ENCODE data around the gene PRSS57.
A peak's percentile ranks its signal among the peaks of the same experiment; 100 is the strongest.
"Not testable (repeated sequence)": the region's sequence is repeated elsewhere in the genome, so short reads cannot be mapped to it uniquely, and the experiment has no call there.

Gene PRSS57

DNA sequence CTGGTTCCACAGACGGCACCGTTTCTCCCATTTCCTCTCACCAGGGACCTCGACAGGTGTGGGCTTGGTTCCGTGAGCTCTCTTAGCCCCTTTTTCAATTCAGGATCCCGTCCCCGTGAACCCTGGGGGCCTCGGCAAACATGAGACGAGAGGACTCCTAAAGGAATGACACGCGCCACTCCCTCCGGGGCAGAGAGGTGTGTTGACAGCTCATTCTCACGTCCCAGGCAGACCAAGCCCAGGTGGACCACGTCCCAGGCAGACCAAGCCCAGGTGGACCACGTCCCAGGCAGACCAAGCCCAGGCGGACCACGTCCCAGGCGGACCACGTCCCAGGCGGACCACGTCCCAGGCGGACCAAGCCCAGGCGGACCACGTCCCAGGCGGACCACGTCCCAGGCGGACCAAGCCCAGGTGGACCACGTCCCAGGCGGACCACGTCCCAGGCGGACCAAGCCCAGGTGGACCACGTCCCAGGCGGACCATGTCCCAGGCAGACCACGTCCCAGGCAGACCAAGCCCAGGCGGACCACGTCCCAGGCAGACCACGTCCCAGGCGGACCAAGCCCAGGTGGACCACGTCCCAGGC is 28.2 kb downstream of the PRSS57 start:
- DNase-seq: not testable (repeated sequence)

DNA sequence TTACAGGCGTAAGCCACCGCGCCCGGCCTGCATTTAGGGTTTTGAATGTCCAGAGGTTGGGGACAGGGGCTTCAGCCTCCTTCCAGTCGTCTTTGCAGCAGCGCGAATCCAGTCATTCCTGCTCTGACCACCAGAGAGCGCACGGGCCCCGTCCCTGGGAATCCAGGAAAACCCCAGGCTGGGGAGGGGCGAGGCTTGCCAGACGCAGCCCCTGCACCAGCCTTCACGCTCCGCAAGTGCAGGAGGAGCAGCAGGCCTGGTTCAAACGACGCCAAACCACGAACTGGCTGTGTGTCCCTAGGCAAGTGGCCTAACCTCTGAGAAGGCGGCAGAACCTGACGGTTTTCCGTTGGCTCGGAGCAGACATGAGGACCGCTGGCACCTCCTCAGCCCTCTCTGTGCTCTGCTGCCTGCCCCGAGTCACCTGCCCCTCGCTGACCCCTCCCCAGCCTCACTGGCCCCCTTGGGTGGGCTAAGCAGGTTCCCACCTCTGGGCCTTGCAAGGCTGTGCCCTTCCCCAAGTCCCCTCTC is 30.3 kb downstream of the PRSS57 start:
- peak; percentile 85 for DNase-seq

DNA sequence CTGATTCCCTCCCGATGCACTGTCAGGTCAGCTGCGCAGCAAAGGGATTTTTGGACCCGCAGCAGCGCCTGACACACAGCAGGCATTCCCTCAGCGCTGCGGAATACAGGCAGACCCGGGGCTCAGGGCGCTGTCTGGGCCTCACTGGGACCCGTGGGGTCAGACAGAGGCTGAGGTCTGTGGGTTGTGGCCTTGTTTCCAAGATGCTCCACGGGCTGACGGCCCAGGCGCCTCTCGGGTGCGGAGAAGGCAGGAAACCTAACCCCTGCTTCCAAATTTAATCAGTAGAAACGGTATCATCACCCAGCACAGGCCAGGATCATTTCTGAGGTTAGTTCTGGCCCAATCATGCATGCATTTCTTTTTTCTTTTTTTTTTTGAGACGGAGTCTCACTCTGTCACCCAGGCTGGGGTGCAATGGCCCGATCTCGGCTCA is 31.6 kb downstream of the PRSS57 start:
- DNase-seq: no peak

DNA sequence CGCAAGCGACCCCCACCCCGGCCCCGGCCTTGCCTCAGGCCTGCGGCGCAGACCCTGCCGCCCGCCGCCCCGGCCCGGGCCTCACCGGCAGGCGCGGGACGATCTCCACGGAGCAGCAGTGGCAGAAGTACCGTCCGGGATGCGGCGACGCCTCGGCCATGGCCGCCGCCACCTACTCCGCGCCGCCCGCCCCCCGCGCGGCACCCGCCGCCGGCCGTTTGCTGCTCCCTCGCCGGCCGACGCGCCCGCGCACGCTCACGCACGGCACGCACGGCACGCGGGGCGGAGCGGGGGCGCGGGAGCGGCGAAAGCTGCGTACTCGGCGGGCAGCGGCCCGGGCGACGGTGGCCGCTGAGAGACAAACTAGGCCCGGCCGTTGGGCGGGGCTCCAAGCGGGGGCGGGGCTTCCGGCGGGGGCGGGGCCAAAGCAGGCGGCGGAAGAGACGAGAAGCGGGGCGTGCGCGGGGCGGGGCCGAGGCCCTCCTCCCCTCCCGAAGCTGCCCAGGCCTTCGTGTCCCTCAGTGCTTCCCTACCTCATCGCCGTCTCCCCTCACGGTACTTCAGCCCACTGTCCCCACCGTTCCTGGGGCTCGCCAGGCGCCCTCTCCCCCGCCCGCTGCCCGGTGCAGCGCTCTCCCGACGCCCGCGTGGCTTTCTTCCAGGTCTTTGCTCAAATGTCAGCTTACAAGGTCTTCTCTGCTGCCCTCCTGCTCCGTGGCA is 32.1 kb downstream of the PRSS57 start, which contains the start of gene RNF126:
RNF126 (minus strand) TSS at position 253 of the 720 bp plus-strand sequence; CDS start at position 160, 93 bp downstream.
- peak; percentile 95 for DNase-seq

DNA sequence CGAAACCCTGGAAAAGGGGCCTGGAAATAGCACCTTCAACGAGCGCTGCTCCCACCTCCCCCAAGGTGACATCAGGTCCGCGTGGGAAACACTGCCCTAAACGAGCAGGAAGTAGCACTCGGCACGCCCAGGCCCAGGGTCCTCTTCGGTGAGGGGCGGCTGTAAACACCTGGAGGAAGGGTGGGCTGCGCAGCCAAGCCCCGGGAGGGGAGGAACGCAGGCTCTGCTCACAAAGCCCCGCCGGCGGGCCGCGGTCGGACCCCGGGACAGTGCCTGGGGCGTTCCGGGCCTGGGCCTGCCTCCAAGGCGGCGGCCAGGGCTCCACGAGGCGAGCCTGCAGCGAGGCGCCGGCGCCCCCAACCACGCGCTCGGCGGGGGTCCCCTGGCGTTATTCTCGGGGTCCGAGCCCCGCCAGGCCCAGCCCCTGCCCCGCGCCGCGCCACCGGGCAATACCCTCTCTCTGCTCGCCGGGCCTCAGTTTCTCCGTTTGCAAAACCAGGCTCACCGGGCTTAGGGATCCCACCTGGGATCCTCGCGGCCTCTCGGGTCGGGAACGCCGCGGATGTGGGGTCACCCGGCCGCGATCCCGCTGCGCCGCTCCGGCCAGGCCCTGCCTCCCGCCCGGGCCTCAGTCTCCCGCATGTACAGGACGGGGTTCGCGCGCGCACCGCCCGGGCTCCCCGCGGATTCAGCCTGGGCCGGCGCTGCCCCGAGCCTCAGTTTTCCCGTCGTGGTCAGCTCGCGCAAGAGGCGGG is 32.9 kb downstream of the PRSS57 start:
- peak; percentile 68 for DNase-seq

DNA sequence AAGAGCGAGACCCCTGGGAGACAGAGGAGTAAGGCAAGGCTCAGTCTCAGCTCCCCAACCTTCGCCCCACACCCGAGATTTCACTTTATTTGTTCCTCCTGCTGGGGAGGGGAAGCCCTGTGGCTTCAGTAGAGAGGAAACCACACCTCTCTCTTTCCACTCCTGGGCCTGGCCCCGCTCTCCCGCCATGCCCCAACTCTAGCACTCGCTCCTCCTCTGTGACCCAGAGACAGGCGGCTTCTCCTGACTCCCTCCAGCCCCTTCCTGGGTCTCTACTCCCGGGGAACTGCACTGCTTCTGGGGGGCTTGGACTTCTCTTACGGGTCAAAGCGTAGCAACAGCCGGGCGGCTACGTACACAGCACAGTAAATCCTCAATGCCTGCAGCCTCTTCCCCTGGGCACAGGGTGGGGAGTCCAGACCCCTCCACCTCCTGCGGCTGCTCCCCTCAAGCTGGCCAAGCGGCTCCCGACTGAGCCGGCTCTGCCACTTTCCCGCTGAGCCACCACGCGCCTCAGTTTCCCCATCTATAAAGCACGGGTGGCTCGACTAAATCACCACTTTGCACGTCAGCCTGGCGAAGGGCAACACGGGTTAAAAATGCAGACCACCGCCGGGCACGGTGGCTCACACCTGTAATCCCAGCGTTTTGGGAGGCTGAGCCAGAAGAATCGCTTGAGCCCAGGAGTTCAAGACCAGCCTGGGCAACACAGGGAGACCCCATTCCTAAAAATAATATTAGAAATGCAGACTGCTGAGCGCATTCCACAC is 33.6 kb downstream of the PRSS57 start:
- peak; percentile 70 for DNase-seq

DNA sequence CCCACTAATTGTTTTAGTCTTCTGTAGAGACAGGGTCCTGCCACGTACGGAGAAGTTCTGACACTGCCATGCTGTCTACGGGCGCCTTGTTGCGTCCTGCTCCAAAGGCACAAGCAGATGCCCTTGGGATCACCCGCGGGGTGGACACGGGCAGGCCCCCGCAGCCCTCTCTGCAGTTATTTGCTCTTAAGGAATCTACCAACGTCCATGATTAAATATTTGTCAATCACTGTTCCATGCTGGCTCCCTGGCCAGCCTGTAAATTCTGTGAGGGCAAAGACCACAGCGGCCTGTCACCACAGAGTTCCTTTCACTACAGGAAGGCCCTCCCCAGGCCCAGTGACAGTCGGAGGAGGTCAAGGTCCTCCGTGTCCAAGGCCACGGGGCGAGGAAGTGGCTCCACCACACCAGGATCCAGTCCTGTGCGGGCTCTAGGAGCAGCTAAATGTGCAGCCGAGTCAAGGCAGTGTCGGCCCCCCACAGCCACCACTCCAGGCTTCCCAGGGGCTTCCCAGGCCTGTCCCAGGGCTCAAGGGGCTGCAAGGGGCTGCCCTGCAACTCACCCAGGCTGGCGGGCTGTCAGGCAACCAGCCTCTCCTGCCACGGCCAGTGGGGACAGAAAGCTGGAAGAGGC is 34.3 kb downstream of the PRSS57 start:
- no peak for DNase-seq

DNA sequence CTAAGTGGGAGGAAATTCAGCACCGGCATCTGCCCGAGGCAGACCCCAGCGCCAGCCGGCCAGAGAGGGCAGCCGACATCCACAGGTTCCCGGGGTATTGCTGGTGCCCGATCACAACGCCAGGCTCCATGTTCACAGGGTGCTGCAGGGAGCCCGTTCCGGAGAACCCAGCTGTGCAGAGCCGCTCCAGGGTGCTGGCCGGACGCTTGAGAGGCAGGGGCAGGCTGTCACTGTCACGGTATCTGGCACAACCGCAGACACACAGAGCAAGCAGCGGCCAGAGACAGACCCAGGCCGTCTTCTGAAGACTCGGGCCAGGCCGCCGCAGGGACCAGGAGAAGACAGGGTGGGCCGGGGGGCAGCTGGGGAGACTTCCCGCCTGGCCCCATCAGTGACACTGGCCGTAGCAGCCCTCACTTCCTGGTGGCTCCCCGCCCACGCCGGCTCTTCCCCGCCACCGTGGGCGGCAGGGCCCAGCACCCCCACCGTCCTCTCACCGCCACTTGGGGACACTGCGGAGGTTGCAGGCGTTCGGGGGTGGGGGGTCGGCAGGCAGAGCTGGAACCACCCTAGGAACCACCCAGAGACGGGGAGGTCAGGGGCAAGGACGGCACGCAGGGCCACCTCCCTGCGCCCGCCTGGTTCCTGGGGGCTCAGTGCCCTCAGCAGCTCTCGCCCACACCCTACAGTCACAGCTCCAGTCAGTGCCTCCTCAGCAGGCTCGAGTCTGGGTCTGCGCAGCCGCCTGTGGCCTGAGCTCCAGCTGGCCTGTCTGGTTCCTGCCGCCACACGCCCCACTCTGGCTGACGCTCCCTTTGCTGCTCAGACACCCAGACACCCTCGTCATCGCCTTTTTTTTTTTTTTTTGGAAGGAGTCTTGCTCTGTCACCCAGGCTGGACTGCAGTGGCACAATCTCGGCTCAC is 36.1 kb downstream of the PRSS57 start:
- peak; percentile 62 for DNase-seq

DNA sequence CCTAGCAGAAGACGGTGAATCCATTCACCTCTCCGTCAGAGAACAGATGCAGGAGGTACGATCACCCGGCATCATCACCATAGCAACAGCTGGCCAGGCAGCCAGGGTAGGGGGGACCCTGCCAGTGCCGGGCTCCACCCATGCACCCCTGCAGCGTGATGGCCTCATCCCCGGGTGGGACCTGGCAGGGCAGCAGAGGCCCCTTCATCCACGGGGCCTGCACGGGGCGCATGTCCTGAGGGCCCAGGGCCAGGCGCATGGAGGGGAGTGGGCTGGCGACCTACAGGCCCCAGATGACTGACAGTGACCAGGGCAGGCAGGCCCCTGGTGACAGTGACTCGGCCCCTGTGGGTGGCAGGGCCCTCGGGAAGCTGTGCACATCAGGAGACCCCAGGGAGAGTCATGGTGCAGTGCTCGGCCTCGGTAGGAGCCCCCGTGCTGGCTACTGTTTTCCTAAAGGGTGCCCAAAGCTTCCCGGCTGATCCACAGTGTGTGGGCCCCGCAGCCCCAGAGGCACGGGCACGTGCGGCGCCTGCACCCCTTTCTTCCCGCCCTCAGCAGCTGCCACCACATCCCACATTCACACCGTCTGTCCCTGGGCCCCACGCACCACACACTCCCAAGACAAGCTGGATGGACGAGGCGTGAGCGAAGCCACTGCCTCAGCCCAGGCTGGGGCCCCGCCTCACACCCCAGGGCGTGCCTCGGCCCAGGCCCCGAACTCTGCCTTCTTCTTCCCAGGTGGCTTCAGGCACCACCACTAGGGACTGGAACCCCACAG is 37.0 kb downstream of the PRSS57 start:
- no peak for DNase-seq

DNA sequence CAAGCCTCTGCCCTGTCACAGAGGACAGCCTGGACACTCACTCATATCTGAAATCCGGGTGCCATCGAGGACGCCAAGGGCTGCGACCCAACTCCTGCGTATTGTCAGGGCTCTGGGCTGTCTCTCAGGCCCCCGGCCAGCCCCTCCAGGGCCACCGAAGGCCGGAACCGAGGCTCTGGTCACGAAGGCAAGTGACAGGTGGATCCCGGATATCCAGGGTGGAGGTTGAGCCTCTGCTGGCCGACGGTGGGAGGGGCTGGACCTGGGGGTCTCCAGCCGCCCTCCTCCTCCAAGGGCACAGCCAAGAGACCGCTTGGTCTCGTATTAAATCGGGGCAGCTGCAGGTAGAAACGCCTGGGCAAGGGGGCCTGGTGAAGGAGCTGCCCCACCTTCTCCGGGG is 37.6 kb downstream of the PRSS57 start:
- DNase-seq: no peak

DNA sequence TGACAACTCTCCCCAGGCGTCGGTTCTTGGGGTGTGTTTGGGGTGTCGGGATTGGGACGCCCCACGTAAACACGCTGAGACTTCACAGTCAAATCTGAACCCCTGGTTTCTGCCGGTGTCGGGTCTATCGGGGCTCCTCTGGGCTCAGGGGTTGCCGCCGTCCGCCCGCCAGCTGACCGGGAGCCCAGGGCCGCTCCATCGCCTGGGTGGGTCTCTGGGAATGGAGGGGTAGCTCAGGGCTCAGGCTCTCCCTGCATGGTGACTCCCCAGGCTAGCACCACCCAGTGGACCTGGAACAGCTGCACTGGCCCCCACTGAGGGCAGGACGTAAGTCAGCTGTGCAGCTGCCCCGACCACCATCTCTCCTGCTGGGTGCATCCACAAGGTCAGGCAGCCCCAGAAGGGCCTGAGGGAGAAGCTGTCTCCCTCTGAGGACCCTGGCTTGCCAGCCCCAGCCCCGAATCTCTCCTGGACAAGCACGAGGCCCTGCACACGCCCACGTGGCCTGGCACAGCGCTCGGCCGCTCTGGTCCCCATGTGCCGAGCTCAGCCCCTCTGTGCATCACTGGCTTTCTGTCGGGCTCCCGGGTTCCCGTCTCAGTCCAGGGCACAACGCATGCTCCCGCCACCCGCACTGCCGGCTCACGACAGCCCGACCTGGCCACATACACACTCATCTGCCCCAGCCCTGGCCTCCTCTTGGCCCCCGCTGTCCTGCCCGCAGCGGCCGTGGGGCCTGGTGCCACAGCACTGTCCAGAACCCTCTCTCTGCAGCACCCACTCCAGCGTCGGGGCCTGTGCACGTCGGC is 38.3 kb downstream of the PRSS57 start:
- no peak for DNase-seq

DNA sequence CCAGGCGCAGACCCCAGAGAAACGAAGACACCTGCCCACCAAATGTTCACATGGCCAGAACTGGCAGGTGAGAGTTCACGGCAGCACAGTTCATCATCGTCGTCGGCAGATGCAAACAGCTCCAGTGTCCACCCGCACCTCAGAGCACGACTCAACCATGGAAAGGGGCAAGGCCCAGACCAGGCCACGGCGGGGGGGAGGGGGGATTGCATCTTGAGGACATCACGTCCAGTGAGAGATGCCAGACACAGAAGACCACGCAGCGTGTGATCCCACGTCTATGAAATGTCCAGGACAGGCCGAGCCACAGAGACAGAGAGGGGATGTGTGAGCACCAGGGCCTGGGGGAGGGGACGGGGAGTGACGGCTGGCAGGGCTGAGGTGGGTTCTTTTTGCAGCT is 39.6 kb downstream of the PRSS57 start:
- no peak for DNase-seq

DNA sequence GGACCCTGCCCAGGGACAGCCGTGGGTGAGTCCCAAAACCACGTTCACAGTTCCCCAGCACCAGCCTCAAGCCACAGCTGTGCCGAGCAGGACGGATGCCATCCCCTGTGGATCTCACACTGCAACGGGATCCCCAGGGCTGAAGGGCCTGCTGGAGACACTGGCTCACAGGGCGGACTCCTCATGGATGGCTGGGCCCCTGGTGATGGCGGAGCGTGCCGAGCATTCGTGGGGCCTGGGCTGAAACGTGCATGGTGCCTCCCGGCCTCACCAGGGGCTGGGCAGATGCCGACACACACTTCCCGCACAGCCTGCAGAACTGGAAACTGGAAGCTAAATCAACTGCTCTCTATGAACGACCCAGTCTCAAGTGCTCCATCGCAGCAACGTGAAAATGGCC is 41.8 kb downstream of the PRSS57 start:
- DNase-seq: no peak

DNA sequence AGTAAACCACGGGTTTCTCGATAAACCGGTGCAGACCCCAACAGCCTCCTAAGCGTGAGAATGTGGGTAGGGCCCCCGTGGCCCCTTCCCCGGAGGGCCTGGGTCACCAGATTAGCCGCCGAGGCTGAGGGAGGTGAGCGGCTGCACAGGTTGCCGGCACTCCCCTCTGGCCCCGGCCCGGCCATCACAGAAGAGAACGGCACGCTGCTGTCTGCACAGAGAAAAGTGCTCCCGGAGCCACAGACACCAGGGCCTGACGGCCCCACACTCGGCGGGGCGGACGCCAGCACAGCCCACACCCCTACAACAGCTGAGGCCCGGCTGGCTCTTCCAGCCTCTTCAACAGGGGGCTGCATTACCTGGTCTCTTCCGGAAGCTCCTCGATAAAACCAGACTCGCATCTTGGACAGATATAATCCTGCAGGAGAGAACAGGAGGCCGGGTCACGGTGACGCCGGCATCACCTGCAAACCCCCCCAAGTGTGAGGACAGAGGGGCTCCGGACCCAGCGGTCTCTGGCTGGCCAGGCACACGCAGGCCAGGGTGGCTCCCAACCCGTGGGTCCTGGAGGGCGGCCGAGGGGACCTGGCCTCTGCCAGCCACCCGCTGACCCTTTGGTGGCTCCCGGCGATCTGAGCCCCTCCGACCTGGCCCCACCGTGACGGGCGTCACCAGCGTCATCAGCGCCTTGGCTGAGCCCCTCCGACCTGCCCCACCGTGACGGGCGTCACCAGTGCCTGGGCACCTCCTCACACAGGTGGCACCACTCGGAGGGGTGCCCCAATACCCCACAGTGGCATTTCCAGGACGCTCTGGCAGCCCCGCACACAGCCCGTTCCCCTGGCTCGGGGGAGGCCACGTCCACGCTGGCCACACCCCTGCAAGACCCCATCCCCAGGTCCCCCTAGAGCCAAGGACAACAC is 42.5 kb downstream of the PRSS57 start:
- no peak for DNase-seq

DNA sequence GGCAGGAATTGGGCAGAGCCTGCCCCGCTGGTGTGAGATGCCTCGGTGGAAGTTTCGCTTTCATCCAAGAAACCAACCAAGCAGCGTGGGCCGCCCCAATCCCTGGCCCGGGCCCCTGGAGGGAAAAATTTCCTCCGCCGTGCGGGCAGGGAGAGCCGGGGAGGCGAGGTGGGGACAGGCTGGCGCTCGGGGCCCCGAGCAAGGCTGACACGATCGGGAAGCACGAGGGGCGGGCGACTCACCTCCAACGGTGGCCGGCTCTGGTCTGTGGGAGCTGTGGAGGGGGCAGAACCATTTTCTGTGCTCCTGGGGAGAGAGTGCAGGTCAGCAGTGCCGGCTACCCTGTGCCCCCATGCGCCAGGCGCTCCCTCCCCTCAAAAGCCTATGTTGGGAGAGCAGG is 43.3 kb downstream of the PRSS57 start:
- DNase-seq: no peak

DNA sequence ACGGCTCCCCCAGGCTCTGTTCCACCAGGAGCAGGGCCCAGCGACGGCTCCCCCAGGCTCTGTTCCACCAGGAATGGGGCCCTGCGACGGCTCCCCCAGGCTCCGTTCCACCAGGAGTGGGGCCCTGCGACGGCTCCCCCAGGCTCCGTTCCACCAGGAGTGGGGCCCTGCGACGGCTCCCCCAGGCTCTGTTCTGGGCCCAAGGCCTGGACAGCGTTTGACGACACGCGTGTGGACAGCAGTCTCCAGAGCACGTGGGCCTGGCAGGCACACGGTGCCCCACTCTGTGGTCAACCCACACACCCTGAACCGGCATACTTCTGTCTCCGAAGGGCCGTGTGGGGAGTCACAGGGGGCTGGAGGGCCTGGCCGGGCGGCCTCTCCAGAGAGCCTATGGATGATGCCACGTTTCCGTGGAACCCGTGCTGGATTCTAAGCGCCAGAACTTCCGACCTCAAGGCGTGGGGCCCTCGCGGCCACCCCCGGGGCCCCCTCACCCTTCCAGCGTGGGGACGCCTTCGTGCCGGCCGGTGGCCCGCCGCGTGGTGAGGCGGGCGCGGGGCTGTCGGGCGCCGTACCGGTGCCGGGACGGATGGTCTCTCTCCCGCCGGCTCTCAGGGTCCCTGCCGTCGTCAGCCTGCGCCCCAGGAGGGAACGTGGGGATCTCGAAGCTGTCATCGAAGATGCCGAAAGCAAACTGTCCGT is 44.0 kb downstream of the PRSS57 start:
- no peak for DNase-seq

DNA sequence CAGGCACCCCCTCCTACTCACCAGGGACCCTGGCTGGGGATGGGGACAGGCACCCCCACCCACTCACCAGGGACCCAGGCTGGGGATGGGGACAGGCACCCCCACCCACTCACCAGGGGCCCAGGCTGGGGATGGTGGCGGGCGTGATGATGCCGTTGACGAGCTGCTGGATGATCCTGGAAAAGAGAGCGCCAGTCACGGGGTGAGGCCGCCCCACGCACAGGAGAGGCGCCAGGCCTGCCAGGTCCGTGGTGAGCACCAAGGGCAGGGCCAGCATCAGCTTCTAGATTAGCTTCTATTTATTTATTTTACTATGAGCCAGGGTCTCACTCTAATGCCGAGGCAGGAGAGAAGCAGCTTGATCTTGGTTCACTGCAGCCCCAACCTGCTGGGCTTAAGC is 45.1 kb downstream of the PRSS57 start:
- no peak for DNase-seq
